Measurements from ENCODE around the gene TM7SF2.

TM7SF2 gene

GRCh38 chr11:65135633-65136145 is 24.0 kb downstream of the TM7SF2 start:
- Histone ChIP-seq H3K4me3 (ENCODE audit: insufficient read depth, low read length, poor library complexity, severe bottlenecking) (peak overlapping the region; percentile 96), H2AFZ (ENCODE audit: low read depth, low read length, severe bottlenecking) (no peak overlapping the region), H4K20me1 (ENCODE audit: low read depth, low read length) (no peaks in the 10 kb centered on the region), H3K36me3 (ENCODE audit: low read length) (peaks cover 14% of the 10 kb centered on the region; the same call in 1 of the 2 replicates), H3K9ac (ENCODE audit: low read length) (peak overlapping the region; percentile 97), H3F3A (ENCODE audit: insufficient read depth) (peaks cover 31% of the 10 kb centered on the region), H3K27me3 (ENCODE audit: low read length) (no peaks in the 10 kb centered on the region), H3K27ac (ENCODE audit: low read depth, low read length) (peak overlapping the region; percentile 100; the same call in 1 of the 2 replicates), H3K9me2 (replicated peaks; ENCODE audit: insufficient read depth, low read length) (no peaks in the 10 kb centered on the region), H3K79me2 (ENCODE audit: insufficient read depth, low read length) (peaks cover 25% of the 10 kb centered on the region), H3K4me2 (ENCODE audit: low read depth, low read length, poor library complexity, severe bottlenecking) (peak overlapping the region; percentile 99), H3K9me3 (ENCODE audit: insufficient read depth, low read length) (no peaks in the 10 kb centered on the region)
- no peak for TF ChIP-seq CTCF (IDR thresholded peaks at IDR 0.05; ENCODE audit: insufficient read depth, low read length, poor library complexity, severe bottlenecking)
- TF ChIP-seq EZH2phosphoT487 (conservative IDR thresholded peaks at IDR 0.05; ENCODE audit: low read length) = no peak

GRCh38 chr11:65136515-65137096 is 24.9 kb downstream of the TM7SF2 start:
- H3K36me3 ChIP-seq (ENCODE audit: low read length) = peaks cover 8% of the 10 kb centered on the region; the same call in 1 of the 2 replicates
- TF ChIP-seq EZH2phosphoT487 (conservative IDR thresholded peaks at IDR 0.05; ENCODE audit: low read length) (no peak), CTCF (IDR thresholded peaks at IDR 0.05; ENCODE audit: insufficient read depth, low read length, poor library complexity, severe bottlenecking) (no peak)
- no peaks in the 10 kb centered on the region for H4K20me1 ChIP-seq (ENCODE audit: low read depth, low read length)
- H3K9me3 ChIP-seq (ENCODE audit: insufficient read depth, low read length) = no peaks in the 10 kb centered on the region
- H3K4me3 ChIP-seq (ENCODE audit: insufficient read depth, low read length, poor library complexity, severe bottlenecking) = no peak overlapping the region
- no peaks in the 10 kb centered on the region for H3K27me3 ChIP-seq (ENCODE audit: low read length)
- peaks cover 22% of the 10 kb centered on the region for H3F3A ChIP-seq (ENCODE audit: insufficient read depth)
- peaks cover 20% of the 10 kb centered on the region for H3K79me2 ChIP-seq (ENCODE audit: insufficient read depth, low read length)
- H3K4me2 ChIP-seq (ENCODE audit: low read depth, low read length, poor library complexity, severe bottlenecking) = no peak overlapping the region
- H3K27ac ChIP-seq (ENCODE audit: low read depth, low read length) = no peak overlapping the region
- H3K9me2 ChIP-seq (replicated peaks; ENCODE audit: insufficient read depth, low read length) = no peaks in the 10 kb centered on the region
- no peak overlapping the region for H3K9ac ChIP-seq (ENCODE audit: low read length)
- H2AFZ ChIP-seq (ENCODE audit: low read depth, low read length, severe bottlenecking) = no peak overlapping the region

DNA sequence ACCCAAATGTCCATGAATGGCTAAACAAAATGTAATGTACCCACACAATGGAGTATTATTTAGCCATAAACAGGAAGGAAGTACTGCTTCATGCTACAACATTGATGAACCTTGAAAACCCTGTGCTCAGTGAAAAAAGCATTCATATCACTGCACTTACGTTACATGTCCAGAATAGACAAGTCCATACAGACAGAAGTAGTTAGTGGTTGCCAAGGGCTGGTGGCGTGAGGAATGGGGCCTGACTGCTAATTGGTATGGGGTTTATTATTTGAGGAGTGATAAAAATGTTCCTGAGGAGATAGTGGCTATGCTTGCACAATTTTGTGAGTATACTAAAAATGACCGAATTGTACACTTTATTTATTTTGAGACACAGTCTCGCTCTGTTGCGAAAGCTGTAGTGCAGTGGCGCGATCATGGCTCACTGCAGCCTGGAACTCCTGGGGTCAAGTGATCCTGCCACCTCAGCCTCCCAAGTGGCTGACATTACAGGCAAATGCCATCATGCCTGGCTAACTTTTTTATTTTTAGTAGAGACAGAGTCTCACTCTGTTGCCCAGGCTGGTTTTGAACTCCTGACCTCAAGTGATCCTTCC is 30.3 kb downstream of the TM7SF2 start:
- Histone ChIP-seq H3K9me2 (replicated peaks; ENCODE audit: insufficient read depth, low read length) (no peaks in the 10 kb centered on the region), H3K27ac (ENCODE audit: low read depth, low read length) (no peak overlapping the region), H3K9me3 (ENCODE audit: insufficient read depth, low read length) (no peaks in the 10 kb centered on the region), H3K4me2 (ENCODE audit: low read depth, low read length, poor library complexity, severe bottlenecking) (no peak overlapping the region), H3F3A (ENCODE audit: insufficient read depth) (no peaks in the 10 kb centered on the region), H3K79me2 (ENCODE audit: insufficient read depth, low read length) (no peaks in the 10 kb centered on the region), H2AFZ (ENCODE audit: low read depth, low read length, severe bottlenecking) (no peak overlapping the region), H3K27me3 (ENCODE audit: low read length) (no peaks in the 10 kb centered on the region), H4K20me1 (ENCODE audit: low read depth, low read length) (no peaks in the 10 kb centered on the region), H3K36me3 (ENCODE audit: low read length) (no peaks in the 10 kb centered on the region), H3K4me3 (ENCODE audit: insufficient read depth, low read length, poor library complexity, severe bottlenecking) (no peak overlapping the region), H3K9ac (ENCODE audit: low read length) (no peak overlapping the region)
- TF ChIP-seq CTCF (IDR thresholded peaks at IDR 0.05; ENCODE audit: insufficient read depth, low read length, poor library complexity, severe bottlenecking) (no peak), EZH2phosphoT487 (conservative IDR thresholded peaks at IDR 0.05; ENCODE audit: low read length) (no peak)

Measured in SU-DHL-6 (cell line).